Measurements from ENCODE around the gene CNOT1.

The CNOT1 gene

GRCh38 chr16:58478427-58478826 is 151.2 kb downstream of the CNOT1 start:
- H3K27ac ChIP-seq (ENCODE audit: low read depth, low read length) = no peak overlapping the region
- H3K4me1 ChIP-seq (ENCODE audit: control insufficient read depth, insufficient read depth, low read length) = peaks cover 16% of the 10 kb centered on the region; the same call in 1 of the 2 replicates
- no peaks in the 10 kb centered on the region for H3K27me3 ChIP-seq (ENCODE audit: control insufficient read depth, insufficient read depth, low read length)
- H3K36me3 ChIP-seq (ENCODE audit: control insufficient read depth, insufficient read depth, low read length) = no peaks in the 10 kb centered on the region
- H3K9ac ChIP-seq (ENCODE audit: low read length) = no peak overlapping the region
- no peaks in the 10 kb centered on the region for H3K9me3 ChIP-seq (ENCODE audit: control insufficient read depth, insufficient read depth, low read depth, low read length)
- H3K4me3 ChIP-seq (ENCODE audit: low read depth, low read length) = no peak overlapping the region

DNA sequence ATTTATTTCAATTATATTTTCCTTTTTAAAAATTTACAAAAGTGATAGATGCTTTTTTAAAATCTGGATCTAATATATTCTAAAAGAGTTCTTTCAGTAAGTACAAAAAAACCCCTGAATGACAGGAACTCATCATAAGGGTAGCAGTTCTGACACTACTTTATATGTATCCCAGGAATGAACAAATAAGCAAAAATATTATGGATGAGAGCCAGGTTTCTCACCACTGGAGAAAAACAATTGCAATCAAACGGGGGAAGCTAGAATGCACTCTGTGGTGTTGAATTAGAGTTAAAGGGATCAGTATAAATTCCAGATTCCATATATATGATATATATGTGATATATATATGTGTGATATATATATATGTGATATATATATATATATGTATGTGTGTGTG is 152.8 kb downstream of the CNOT1 start:
- Histone ChIP-seq H3K4me1 (ENCODE audit: control insufficient read depth, insufficient read depth, low read length) (peaks cover 10% of the 10 kb centered on the region; the same call in 1 of the 2 replicates), H3K4me3 (ENCODE audit: low read depth, low read length) (no peak overlapping the region), H3K36me3 (ENCODE audit: control insufficient read depth, insufficient read depth, low read length) (no peaks in the 10 kb centered on the region), H3K27ac (ENCODE audit: low read depth, low read length) (no peak overlapping the region), H3K9ac (ENCODE audit: low read length) (no peak overlapping the region), H3K27me3 (ENCODE audit: control insufficient read depth, insufficient read depth, low read length) (no peaks in the 10 kb centered on the region), H3K9me3 (ENCODE audit: control insufficient read depth, insufficient read depth, low read depth, low read length) (no peaks in the 10 kb centered on the region)

DNA sequence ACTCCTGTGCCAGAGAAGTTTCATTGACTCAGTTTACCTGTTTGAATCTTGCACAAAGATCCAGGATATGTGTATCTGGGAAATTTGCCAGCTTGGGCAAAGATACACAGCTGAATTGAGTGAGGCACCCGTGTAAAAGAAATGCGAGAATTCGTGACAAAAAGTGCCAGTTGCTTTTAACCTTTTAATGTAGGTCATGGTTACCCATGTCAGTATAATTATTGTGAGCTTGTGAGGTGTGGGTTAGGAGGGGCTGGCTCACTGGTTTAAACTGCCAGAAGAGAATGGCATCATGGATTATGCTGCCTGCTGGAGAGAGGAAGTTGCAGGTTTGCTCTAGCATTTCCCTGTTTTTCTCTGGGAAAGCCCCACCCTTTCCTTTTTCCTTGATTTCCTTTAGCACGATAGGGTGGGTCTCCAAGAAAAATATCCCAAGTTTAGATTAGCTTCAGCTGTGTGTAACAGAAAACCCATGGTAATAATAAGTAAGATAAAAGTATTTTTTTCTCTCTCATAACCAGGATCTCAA is 154.5 kb downstream of the CNOT1 start:
- H3K27ac ChIP-seq (ENCODE audit: low read depth, low read length) = no peak overlapping the region
- H3K9me3 ChIP-seq (ENCODE audit: control insufficient read depth, insufficient read depth, low read depth, low read length) = no peaks in the 10 kb centered on the region
- no peaks in the 10 kb centered on the region for H3K36me3 ChIP-seq (ENCODE audit: control insufficient read depth, insufficient read depth, low read length)
- H3K9ac ChIP-seq (ENCODE audit: low read length) = no peak overlapping the region
- peaks cover 10% of the 10 kb centered on the region for H3K4me1 ChIP-seq (ENCODE audit: control insufficient read depth, insufficient read depth, low read length)
- H3K4me3 ChIP-seq (ENCODE audit: low read depth, low read length) = no peak overlapping the region
- H3K27me3 ChIP-seq (ENCODE audit: control insufficient read depth, insufficient read depth, low read length) = no peaks in the 10 kb centered on the region; the same call in 1 of the 2 replicates

GRCh38 chr16:58474296-58474695 is 155.3 kb downstream of the CNOT1 start:
- no peak overlapping the region for H3K27ac ChIP-seq (ENCODE audit: low read depth, low read length)
- H3K4me3 ChIP-seq (ENCODE audit: low read depth, low read length) = no peak overlapping the region
- H3K27me3 ChIP-seq (ENCODE audit: control insufficient read depth, insufficient read depth, low read length) = no peaks in the 10 kb centered on the region; the same call in 1 of the 2 replicates
- H3K9me3 ChIP-seq (ENCODE audit: control insufficient read depth, insufficient read depth, low read depth, low read length) = no peaks in the 10 kb centered on the region
- peaks cover 10% of the 10 kb centered on the region for H3K4me1 ChIP-seq (ENCODE audit: control insufficient read depth, insufficient read depth, low read length)
- H3K36me3 ChIP-seq (ENCODE audit: control insufficient read depth, insufficient read depth, low read length) = no peaks in the 10 kb centered on the region
- no peak overlapping the region for H3K9ac ChIP-seq (ENCODE audit: low read length)

- Histone ChIP-seq H3K9ac (ENCODE audit: low read length) (no peak overlapping the region), H3K4me1 (ENCODE audit: control insufficient read depth, insufficient read depth, low read length) (peaks cover 10% of the 10 kb centered on the region), H3K4me3 (ENCODE audit: low read depth, low read length) (no peak overlapping the region), H3K36me3 (ENCODE audit: control insufficient read depth, insufficient read depth, low read length) (no peaks in the 10 kb centered on the region), H3K27me3 (ENCODE audit: control insufficient read depth, insufficient read depth, low read length) (peaks cover 2% of the 10 kb centered on the region), H3K27ac (ENCODE audit: low read depth, low read length) (no peak overlapping the region), H3K9me3 (ENCODE audit: control insufficient read depth, insufficient read depth, low read depth, low read length) (no peaks in the 10 kb centered on the region)
These were observed 156.8 kb downstream of the CNOT1 start for GRCh38 chr16:58472827-58473226.

- Histone ChIP-seq H3K27me3 (ENCODE audit: control insufficient read depth, insufficient read depth, low read length) (peaks cover 8% of the 10 kb centered on the region), H3K4me1 (ENCODE audit: control insufficient read depth, insufficient read depth, low read length) (peaks cover 10% of the 10 kb centered on the region), H3K9me3 (ENCODE audit: control insufficient read depth, insufficient read depth, low read depth, low read length) (no peaks in the 10 kb centered on the region), H3K27ac (ENCODE audit: low read depth, low read length) (no peak overlapping the region), H3K9ac (ENCODE audit: low read length) (no peak overlapping the region), H3K4me3 (ENCODE audit: low read depth, low read length) (no peak overlapping the region), H3K36me3 (ENCODE audit: control insufficient read depth, insufficient read depth, low read length) (no peaks in the 10 kb centered on the region)
These were observed 157.4 kb downstream of the CNOT1 start for GRCh38 chr16:58472266-58472665.

- Histone ChIP-seq H3K36me3 (ENCODE audit: control insufficient read depth, insufficient read depth, low read length) (no peaks in the 10 kb centered on the region), H3K27ac (ENCODE audit: low read depth, low read length) (no peak overlapping the region), H3K4me3 (ENCODE audit: low read depth, low read length) (no peak overlapping the region), H3K27me3 (ENCODE audit: control insufficient read depth, insufficient read depth, low read length) (peaks cover 14% of the 10 kb centered on the region), H3K9me3 (ENCODE audit: control insufficient read depth, insufficient read depth, low read depth, low read length) (no peaks in the 10 kb centered on the region), H3K4me1 (ENCODE audit: control insufficient read depth, insufficient read depth, low read length) (peaks cover 10% of the 10 kb centered on the region), H3K9ac (ENCODE audit: low read length) (no peak overlapping the region)
These were observed 158.2 kb downstream of the CNOT1 start for GRCh38 chr16:58471209-58471975.

All from HUES6 (cell line).